Measurements from ENCODE around the gene CLCN7.
"Not testable (repeated sequence)": the region's sequence is repeated elsewhere in the genome, so short reads cannot be mapped to it uniquely, and the experiment has no call there.

The CLCN7 gene

DNA sequence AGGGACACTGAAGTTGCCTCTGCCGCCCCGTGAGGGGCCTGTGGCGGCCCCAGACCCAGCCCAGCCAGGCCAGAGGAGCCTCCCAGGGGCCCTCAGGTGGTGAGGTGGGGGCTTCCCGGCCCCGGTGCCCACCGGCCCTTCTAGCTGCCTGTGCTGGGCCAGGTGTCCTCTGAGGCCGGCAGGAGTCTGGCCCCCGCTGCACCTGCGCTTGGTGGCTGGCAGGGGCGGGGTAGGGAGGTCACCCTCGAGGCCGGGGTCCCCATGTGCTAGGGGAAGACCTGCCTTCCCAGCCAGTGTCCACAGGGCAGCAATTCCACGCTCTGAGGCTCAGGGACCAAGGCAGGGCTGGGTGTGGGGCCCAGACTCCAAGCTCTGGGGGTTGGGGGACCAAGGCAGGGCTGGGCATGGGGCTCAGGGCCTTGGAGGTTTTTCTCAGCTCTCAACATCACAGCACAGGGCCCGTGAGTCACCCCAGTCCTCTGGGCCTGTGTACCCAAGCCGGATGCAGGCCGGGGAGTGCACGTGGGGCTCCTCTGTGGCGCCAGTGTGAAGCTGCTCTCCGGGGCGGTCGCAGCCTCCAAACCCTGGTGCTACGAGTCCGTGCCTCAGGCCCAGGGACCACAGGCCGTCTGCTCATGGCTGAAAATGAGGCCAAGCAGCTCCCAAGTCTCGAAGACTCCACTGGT, 29.2 kb downstream of the CLCN7 start:
- no peak for DNase-seq (ENCODE audit: low read depth in 2 of 2)

DNA sequence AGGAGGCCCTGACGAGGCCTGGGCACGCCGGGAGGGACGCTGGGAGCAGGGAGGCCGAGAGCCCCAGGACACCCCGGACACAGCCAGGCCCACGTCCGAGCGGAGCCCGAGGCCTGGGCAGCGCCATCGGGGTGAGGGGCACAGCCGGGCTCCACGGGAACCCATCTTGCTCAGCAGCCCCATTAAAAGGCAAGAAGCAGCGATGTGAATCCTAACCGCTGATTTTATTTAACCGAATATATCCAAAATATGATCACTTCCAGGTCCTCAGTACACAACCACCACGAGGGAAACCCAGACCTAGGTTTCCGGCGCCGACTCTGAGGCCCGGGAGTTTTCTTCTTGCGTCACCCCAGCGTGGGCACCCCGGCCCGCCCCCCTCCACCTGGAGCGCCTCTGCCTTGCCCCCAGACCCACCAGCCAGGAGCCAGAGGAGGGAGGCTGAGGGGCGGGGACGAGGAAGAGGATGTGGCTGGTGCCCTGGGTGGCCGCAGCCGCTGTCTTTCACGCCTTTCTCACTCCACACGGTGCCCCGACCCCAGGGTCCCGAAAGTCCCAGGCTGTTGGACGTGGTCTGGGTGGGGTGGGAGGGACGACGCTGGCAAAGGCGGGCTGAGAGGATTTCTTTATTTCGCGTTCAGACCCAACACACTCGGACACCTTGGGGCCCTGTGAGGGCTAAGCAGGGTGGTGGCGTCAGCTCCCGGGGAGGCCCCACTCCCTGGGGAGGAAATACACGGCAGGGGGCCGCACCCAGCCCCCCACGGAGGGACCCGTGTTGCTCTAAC, 29.9 kb downstream of the CLCN7 start:
- DNase-seq (ENCODE audit: low read depth in 2 of 2): no peak

DNA sequence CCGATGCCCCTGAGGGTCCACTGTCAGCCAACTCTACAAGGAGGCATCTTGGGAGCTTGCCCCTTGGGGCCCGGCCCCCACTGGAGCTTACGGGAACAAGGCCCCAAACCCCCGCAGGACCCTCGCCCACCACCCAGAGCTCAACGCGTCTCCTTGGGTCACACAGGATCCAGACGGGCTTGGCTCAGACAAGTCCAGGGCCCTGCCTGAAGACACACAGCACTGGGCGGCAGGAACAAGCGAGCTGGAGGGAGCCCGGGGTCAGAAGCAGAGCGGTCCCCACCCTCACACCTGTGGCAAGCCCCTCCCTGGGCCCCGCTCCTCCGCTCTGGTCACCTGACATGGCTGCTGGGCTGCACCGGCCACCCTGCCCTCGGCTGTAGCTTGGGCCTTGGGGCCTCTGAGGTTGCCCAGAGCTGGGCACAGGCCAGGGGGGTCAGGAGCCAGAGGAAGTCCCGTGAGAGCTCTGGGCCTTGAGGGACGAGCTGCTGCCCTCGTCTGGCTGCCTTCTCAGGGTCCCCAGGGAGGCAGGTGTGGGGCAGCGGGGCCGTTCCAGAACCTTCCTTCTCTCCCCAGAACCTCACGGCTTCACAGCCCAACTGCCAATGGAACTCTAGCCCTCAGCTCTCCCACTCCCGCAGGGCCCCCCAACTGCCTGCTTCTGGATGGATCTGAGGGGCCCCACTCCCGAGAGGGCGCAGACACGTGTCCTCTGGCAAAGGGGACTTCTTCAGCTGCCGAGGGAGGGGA, 30.7 kb downstream of the CLCN7 start, which contains the start of gene CCDC154:
Gene CCDC154 (minus strand): TSS at position 577 of the 750 bp plus-strand sequence. CDS start 234 bp downstream, at position 343.
- no peak for DNase-seq (ENCODE audit: low read depth in 2 of 2)

DNA sequence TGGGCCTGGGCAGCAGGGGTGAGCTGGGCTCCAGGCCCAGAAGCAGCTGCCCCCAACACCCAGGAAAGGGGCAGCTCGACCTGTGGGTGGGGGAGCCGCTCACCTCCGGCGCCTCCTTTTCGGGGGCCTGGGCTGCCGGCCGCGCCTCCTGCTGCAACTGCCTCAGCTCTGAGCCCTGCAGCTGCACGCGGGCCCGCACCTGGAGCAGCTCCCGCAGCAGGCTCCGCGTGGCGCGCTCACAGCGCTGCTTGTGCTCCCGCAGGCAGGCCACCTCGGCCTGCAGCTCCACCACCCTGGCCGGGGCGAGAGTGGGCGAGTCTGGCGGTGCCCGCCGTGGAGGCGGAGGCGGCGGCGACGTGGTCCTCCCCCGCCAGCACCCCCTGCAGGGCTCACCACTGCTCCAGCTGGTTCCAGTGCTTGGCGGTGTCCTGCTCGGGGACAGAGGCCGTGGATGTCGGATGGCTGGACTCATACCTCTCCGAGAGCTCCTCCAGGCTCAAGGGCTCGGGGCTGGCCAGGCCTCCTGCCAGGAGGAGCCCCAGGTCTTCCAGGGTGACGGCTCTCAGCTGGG, 31.3 kb downstream of the CLCN7 start:
- DNase-seq (ENCODE audit: low read depth in 2 of 2): no peak

DNA sequence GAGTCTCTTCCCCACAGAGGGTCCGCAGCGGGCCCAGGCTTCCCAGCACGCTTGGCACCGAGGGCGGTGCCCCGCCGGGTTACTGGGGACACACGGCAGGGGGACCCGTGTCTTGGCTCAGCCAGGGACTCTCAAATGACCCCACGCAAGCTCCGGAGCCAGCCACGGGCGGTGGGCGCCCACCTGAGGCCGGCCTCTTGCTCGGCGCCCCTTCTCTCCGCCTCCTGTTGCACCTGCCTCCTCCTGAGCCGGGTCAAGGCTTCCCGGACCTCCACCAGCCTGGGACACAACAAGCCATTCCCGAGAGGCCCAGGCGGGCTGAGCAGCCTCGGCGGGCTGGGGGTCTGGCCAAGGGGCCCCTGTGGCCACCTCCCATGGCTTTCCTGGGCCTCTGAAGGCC, 32.1 kb downstream of the CLCN7 start:
- no peak for DNase-seq (ENCODE audit: low read depth in 2 of 2)

DNA sequence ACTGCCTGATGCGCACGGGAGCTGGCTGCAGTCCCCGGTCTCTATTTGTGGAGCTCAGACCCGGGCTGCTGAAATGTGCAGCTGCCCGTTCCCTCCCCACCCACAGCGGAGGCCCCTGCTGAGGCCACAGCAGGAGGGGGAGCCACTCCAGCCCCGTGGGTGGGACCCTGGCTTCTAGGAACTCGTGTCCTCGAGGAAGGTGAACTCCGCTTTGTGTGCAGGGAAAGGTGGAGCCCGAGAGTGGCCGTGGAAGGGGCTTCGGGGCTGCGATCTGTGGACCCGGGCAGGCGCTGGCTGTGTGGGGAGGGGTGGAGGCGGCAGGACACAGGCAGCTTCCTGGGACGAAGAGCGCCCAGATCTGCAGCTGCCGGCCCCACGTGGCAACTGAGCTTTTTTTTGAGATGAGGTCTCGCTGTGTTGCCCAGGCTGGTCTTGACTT, 33.4 kb downstream of the CLCN7 start:
- no peak for DNase-seq (ENCODE audit: low read depth in 2 of 2)

DNA sequence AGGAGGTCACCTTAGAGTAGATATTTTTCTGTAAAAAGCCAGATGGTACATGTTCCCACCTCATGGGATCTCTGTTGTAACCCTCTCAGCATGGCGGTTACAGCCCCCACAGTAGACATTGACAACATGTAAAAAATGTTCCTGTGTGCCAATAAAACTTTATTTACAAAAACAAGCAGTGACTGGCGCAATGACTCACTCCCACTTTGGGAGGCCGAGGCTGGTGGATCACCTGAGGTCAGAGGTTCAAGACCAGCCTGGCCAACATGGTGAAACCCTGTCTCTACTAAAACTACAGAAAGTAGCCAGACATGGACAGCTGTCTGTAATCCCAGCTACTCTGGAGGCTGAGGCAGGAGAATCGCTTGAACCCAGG, 35.1 kb downstream of the CLCN7 start:
- DNase-seq (ENCODE audit: low read depth in 2 of 2): not testable (repeated sequence)

DNA sequence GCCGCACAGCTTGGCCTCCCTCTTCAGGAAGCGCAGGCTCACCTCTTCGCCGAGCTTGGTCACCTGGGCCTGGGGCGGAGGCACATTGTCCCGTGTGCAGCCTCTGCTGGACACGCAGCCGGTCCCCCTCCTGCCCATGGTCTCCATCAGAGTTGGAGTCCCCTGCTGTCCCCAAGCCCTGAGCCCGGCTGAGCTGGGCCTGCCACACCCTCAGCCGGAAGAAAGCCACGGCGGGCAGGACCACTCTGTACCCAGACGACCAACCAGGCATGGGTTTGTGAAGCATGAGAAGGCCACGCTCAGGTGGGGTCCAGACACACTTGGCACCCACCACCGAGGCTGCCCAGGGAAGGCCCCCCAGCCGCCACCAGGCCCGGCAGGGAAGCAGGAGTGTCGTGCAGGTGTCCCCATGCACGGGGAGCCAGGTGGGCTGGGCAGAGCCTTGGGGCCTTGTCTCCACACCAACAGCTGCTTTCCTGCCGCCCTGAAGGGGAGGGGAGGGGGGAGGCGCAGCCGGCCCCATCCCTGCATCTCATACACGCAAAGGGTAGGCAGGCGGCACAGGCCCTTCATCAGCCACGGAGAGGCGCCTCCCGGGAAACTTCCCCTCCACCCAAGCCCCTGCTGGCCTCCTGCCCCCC, 35.6 kb downstream of the CLCN7 start:
- no peak for DNase-seq (ENCODE audit: low read depth in 2 of 2)

DNA sequence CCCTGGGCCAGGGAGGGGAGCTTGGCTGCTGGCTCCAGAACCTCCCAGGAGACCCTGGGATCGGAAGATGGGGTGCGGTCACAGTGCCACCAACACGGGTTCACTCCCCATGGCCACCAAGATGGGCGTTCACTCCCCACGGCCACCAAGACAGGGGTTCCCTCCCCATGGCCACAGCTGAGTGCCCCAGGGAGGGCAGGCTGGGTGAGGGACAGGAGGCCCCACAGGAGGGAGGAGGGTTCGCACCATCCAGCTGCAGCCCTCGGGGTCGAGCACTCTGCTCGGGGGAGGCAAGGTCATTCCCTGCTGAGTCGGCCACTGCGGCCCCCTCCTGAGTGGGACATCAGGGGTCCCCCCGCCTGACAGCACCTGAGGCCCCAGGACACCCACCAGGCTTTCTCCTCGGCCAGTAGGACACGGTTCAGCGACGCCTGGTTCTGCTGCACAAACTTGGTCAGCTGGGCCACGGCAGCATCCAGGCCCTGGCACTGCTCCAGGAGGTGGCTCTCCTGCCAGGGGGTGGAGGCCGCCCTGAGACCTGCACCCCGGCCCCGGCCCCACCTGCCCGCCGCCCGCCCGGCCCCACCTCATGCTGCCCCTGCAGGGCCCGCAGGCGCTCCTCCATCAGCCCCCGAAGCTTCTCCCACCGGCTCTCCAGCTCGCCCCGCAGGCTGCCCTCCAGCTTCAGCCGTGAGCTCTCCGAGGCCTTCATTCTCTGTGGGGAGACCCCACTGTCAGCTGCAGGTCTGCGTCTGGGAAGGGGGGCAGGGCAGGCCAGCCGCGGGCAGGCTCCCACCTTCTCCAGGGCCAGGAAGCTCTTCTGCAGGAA, 36.4 kb downstream of the CLCN7 start:
- DNase-seq (ENCODE audit: low read depth in 2 of 2): no peak

DNA sequence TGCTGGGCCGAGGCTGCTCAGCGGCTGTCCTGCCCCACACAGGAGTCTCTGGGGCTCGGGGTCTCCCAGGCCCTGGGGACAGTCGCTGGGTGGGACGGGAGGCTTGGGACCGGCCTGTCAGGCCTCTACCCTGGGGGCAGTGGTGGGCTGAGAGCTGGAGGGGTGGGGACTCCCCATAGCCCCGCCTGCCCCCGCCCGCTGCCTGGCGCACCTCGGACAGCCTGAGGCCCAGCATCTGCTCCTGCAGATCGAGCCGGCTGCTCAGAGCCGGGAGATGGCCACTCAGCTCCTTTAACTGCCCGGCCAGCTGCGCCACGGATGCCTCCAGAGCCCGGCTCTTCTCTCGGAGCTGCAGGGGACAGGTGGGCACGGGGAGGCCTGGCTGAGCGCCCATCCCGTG, 37.2 kb downstream of the CLCN7 start:
- no peak for DNase-seq (ENCODE audit: low read depth in 2 of 2)

DNA sequence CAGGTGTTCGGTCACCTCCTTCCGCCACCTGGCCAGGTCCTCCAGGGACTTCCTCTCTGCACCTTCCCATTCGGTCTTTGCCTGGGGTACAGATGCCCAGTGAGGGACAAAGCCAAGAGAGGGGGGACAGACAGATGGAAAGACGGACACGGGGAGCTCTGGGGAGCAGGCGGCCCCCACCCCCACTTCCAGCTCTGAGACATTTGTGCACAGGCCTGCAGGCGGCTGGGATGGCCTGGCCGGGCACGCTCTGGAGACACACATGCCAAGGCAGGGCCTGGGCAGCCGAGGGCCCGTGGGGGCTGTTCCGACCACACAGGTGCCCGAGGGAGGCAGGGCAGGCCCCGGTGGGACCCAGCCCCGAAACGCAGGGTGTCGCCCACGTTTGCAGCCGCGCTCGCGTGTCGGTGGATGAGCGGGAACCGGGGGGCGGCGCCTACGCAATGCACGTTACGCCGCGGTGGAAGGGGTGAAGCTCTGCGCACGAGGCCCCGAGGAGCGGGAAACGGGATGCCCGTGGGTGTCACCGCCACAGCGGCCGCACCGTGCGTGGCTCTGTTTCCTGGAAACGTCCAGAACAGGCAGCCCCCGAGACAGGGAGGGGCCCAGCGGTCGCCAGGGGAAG, 38.0 kb downstream of the CLCN7 start:
- DNase-seq (ENCODE audit: low read depth in 2 of 2): no peak

DNA sequence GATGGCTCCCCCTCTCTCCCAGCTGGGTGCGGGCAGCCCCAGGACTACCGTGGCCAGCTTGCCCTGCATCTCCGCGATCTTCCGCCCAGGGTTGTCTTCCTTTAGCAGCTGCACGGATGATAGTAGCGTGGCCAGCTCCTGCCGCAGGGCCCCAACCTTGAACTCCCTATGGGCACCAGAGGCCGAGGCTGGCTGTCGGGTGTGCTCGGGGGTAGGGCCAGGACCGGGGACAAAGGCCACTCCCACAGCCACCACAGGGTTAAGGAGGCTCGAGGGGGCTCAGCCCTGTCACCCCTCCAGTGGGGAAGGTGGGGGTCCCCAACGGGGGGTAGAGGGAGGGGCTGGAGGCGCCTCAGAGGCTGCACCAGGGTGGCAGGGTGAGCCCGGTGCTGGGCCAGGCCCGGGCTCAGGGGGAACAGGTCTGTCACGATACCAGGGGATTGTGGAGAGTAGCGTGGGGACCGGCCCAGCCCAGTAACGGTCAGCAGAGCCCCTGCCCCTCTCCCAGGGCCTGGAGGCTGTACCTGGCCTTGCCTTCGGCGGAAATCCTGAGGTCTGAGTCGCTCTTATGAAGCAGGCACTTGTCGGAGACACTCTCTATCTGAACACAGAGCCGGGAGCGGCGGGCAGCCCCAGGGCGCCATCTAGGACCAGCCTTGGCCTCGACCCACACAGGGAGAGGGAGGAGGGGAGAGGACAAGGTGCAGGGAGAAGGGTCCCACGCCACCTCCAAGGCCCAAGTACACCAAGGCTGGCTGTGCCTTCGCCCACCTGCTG, 38.7 kb downstream of the CLCN7 start:
- no peak for DNase-seq (ENCODE audit: low read depth in 2 of 2)

DNA sequence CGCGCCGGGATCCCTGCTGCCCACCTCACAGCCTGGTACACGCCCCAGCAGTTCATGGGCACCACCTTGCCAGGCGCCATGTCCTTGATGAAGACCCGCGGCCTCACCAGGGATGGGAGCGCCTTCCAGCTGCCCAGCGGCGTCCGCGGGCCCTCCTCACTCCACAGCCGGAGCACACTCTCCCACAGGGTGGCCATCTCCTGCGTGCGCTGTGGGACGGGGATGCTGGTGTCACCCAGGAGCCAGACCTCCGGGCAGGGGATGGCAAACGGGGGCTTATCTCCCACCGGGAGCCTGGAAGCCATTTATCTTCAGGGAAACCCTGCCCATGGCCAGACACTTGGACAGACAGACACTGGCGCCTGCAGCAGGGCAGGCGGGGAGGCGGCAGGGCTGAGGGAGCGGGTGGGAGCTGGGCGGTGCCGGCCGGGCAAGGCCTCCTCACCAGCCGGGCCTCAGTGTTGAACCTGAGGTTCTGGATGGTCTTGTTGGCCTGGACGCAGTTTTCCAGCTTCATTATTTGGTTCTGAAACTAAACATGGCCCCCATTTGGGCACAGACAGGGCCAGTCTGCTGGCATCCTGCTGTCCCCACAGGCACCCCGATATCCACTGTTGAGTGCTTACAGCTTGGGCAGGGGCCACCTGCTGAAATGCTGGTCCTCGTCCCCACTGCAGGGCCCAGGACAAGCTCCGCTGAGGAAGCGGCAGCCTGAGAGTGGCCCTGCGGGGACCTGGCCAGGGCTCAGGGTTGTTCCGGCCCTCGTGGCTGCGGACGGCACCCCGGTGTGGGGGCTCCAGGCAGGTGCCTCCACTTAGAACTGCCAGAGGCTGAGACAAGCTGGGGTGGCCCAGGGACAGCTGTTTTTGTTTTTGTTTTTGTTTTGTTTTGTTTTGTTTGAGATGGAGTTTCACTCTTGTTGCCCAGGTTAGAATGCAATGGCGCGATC, 39.9 kb downstream of the CLCN7 start:
- no peak for DNase-seq (ENCODE audit: low read depth in 2 of 2)

DNA sequence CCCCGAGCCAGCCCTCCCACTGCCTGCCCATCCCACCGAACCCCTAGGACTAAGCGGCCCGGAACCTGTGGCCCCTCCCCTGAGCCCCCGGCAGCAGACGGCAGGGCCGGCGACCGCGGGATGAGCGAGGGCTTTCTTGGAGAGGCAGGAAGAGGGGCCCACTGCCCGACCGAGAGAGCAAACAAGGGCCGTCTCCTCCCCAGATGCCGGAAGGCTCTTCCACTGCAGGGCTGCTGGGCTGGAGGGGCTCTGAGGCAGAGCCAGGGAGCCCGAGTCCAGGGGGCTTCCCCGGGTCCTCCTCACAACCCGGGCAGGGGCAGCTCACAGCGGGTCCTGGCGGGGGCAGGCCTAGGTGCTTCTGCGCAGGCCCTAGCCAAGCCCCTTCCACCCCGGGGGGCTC, 41.1 kb downstream of the CLCN7 start:
- DNase-seq (ENCODE audit: low read depth in 2 of 2): no peak

DNA sequence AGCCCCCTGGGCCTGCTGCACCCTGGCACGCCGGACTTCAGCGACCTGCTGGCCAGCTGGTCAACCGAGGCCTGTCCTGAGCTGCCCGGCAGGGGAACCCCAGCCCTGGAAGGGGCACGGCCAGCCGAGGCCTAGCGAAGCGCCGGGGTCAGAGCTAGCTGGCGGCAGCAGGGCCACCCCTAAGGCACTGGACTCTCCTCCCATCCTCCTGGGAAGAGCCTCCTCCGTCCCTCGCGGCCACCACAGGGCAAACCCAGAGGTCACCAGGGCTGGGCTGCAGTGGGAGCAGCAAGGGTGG, 41.6 kb downstream of the CLCN7 start:
- DNase-seq (ENCODE audit: low read depth in 2 of 2): no peak

DNA sequence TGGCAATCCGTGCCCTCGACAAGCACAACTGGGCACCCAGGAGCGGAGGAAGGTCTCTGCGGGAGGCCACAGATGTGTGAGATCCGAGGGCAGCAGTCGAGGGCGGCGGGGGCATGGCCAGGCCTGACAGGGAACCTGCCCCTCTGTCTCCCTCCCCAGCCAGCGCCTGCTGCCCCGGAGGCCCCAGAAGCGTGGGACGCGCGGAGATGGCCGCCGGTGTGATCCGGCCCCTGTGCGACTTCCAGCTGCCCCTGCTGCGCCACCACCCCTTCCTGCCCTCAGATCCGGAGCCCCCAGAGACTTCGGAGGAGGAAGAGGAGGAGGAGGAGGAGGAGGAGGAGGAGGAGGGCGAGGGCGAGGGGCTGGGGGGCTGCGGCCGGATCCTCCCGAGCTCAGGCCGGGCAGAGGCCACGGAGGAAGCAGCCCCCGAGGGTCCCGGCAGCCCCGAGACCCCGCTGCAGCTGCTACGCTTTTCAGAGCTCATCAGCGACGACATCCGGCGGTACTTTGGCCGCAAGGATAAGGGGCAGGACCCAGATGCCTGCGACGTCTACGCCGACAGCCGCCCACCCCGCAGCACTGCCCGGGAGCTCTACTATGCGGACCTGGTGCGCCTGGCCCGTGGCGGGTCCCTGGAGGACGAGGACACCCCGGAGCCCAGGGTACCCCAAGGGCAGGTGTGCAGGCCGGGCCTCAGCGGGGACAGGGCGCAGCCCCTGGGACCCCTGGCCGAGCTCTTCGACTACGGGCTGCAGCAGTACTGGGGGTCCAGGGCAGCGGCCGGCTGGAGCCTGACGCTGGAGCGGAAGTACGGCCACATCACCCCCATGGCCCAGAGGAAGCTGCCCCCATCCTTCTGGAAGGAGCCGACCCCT, 42.2 kb downstream of the CLCN7 start:
- no peak for DNase-seq (ENCODE audit: low read depth in 2 of 2)

DNA sequence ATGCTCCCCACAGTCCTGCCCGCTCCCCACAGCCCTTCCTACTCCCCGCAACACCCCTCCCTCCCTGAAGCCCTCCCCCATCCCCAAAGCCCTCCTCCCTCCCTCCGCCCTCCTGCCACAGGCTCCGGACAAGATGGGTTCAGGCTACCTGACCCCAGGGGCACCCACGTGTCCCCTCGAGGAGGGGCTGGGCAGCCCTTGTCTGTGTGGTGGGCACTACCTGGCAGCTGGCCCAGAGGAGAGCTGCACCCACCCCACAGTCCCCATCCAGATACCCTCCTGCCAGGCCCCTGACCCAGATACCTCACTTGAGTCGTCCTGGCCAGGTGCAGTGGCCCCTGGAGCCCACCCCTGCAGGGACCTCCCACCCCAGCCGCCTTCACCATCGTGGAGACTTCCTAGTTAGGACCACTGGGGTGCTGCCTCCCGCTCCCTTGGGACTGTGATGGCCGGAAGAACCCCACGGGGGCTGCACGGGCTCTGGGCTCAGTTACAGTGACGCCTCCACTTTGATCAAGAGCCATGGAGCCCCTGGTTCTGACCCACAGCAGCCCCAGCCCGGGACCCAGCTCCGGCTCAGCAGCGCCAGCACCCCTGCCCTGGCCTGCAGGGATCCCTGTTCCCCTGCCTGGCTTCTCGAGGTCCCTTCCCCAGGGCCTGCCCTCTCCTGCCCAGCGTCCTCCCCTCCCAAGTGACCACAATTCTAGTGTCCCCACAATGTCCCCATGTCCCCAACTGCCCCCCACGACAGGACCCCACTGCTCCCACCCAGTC, 43.1 kb downstream of the CLCN7 start:
- no peak for DNase-seq (ENCODE audit: low read depth in 2 of 2)

All from fibroblast of skin of left biceps (primary cell).